Smooth muscle cell (in vitro differentiated cells): ENCODE measurements around the gene SYNE1. TPM values are rescaled to one million over a fixed set of nuclear protein-coding genes. Genes with fewer than 3 reads are reported as not detected.

ENCODE experiments used
- DNase-seq: peaks from one replicate; lab custom pipeline; 2025; ENCODE audit not compliant: unreplicated experiment; lab: John Stamatoyannopoulos, UW
- H2AFZ ChIP-seq: fragments of 200-600 bp; sonication (generic); 2 replicates; pipeline ENCODE4 v1.6.0; 2016; ENCODE audit warnings: antibody characterized with exemption, low read depth, mild to moderate bottlenecking
- H3F3A ChIP-seq: fragments of 200-600 bp; sonication (generic); 2 replicates; pipeline ENCODE4 v1.6.0; 2017; ENCODE audit warnings: antibody characterized with exemption, low read depth
- H3K27ac ChIP-seq: fragments of 200-600 bp; sonication (generic); 2 replicates; pipeline ENCODE4 v1.5.1; 2016; ENCODE audit warnings: low read depth, mild to moderate bottlenecking
- H3K27me3 ChIP-seq: fragments of 200-600 bp; sonication (generic); 2 replicates; pipeline ENCODE4 v1.6.1; 2016; ENCODE audit warnings: low read depth, mild to moderate bottlenecking
- H3K36me3 ChIP-seq: fragments of 200-600 bp; sonication (generic); 2 replicates; pipeline ENCODE4 v1.5.1; 2016; ENCODE audit warnings: low read depth
- H3K4me1 ChIP-seq: fragments of 200-600 bp; sonication (generic); 2 replicates; pipeline ENCODE4 v1.5.1; 2016; ENCODE audit warnings: low read depth
- H3K4me2 ChIP-seq: fragments of 200-600 bp; sonication (generic); 2 replicates; pipeline ENCODE4 v1.6.0; 2016; ENCODE audit warnings: mild to moderate bottlenecking
- H3K4me3 ChIP-seq: fragments of 200-600 bp; sonication (generic); 2 replicates; pipeline ENCODE4 v1.5.1; 2016; ENCODE audit warnings: mild to moderate bottlenecking
- H3K79me2 ChIP-seq: fragments of 200-600 bp; sonication (generic); 2 replicates; pipeline ENCODE4 v1.6.0; 2016; ENCODE audit warnings: low read depth, mild to moderate bottlenecking
- H3K9ac ChIP-seq: fragments of 200-600 bp; sonication (generic); 2 replicates; pipeline ENCODE4 v1.6.0; 2016; ENCODE audit warnings: low read depth
- H3K9me3 ChIP-seq: fragments of 200-600 bp; sonication (generic); replicated peaks from 2 replicates; pipeline ENCODE4 v1.5.1; 2016; ENCODE audit warnings: low read depth
- H4K20me1 ChIP-seq: fragments of 200-600 bp; sonication (generic); 2 replicates; pipeline ENCODE4 v1.6.0; 2016; ENCODE audit warnings: low read depth
- WGBS: methylation state at CpG from one replicate; pipeline ENCODE4 v1.1.7; 2016; ENCODE audit warnings: low lambda C conversion rate; 5-methylcytosine and 5-hydroxymethylcytosine counted together
- polyA plus RNA-seq: library from polyadenylated mRNA; unstranded; fragments of >200 nt; fragmentation: Nextera tagmentation; extraction: Ambion mirVana; gene quantifications from 2 replicates; pipeline ENCODE4 v1.2.1, GENCODE V29; 2016
- total RNA-seq: library from RNA; depleted of rRNA; stranded (reverse); fragments of >200 nt; gene quantifications from 2 replicates; pipeline ENCODE4 v1.2.3, GENCODE V29; 2014
- TF ChIP-seq, protein P1 (sequence below): fragments of 200-600 bp; sonication (generic); IDR thresholded peaks from 2 replicates; pipeline ENCODE4 v1.5.1; 2017; ENCODE audit warnings: borderline replicate concordance, mild to moderate bottlenecking, antibody characterized with exemption; ENCODE audit not compliant: insufficient read depth, poor library complexity, severe bottlenecking

Gene SYNE1
- total and polyA plus RNA-seq, 2 experiments from 2014 or later = 18.2 to 56.2 TPM

GRCh38 chr6:152229330-152229729, 407.8 kb downstream of the SYNE1 start:
- H3K4me2 ChIP-seq = no peak overlapping the region
- H3K27ac ChIP-seq = no peak overlapping the region
- peaks cover 16% of the 10 kb centered on the region for H3K36me3 ChIP-seq
- H2AFZ ChIP-seq = no peak overlapping the region
- H3K9me3 ChIP-seq = no peaks in the 10 kb centered on the region
- peaks cover 5% of the 10 kb centered on the region for H3K4me1 ChIP-seq
- H4K20me1 ChIP-seq = no peaks in the 10 kb centered on the region
- no peaks in the 10 kb centered on the region for H3K27me3 ChIP-seq
- H3K4me3 ChIP-seq = no peak overlapping the region
- H3K9ac ChIP-seq = no peak overlapping the region
- no peak for DNase-seq
- WGBS = 74% methylated on average over 4 of the region's 4 CpGs
- no peaks in the 10 kb centered on the region for H3K79me2 ChIP-seq
- TF ChIP-seq, protein P1, sequence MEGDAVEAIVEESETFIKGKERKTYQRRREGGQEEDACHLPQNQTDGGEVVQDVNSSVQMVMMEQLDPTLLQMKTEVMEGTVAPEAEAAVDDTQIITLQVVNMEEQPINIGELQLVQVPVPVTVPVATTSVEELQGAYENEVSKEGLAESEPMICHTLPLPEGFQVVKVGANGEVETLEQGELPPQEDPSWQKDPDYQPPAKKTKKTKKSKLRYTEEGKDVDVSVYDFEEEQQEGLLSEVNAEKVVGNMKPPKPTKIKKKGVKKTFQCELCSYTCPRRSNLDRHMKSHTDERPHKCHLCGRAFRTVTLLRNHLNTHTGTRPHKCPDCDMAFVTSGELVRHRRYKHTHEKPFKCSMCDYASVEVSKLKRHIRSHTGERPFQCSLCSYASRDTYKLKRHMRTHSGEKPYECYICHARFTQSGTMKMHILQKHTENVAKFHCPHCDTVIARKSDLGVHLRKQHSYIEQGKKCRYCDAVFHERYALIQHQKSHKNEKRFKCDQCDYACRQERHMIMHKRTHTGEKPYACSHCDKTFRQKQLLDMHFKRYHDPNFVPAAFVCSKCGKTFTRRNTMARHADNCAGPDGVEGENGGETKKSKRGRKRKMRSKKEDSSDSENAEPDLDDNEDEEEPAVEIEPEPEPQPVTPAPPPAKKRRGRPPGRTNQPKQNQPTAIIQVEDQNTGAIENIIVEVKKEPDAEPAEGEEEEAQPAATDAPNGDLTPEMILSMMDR = no peak
- peaks cover 9% of the 10 kb centered on the region for H3F3A ChIP-seq

DNA sequence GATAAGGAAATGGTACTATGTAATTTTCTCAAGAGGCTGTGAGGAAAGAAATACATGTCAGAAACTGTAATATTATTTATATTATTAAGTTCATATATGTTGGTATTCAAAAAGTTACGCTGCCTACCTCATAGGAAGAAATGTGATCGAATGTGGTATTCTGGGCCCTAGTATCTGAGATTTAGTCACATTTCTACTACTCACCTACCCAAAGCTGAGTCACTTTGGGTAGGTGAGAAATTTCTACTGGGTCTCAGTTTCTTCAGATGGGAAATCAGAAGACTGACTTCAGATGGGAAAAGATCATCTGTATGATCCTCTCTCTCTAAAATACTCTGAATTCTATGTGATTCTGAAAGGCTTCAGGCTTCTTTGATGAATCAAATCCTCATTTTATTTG, 411.0 kb downstream of the SYNE1 start:
- H3K36me3 ChIP-seq = peaks cover 16% of the 10 kb centered on the region
- no peaks in the 10 kb centered on the region for H3K79me2 ChIP-seq
- no peak overlapping the region for H3K9ac ChIP-seq
- H4K20me1 ChIP-seq = no peaks in the 10 kb centered on the region
- no peak overlapping the region for H3K4me2 ChIP-seq
- H3K9me3 ChIP-seq = no peaks in the 10 kb centered on the region
- WGBS = 100% methylated on average over 2 of the region's 2 CpGs
- TF ChIP-seq, protein P1 = no peak
- DNase-seq = no peak
- H3K27ac ChIP-seq = no peak overlapping the region
- no peak overlapping the region for H2AFZ ChIP-seq
- H3K27me3 ChIP-seq = no peaks in the 10 kb centered on the region
- peaks cover 10% of the 10 kb centered on the region for H3K4me1 ChIP-seq
- H3F3A ChIP-seq = no peaks in the 10 kb centered on the region
- no peak overlapping the region for H3K4me3 ChIP-seq

GRCh38 chr6:152225241-152225934, 411.8 kb downstream of the SYNE1 start:
- no peaks in the 10 kb centered on the region for H3K9me3 ChIP-seq
- no peaks in the 10 kb centered on the region for H3F3A ChIP-seq
- H4K20me1 ChIP-seq = no peaks in the 10 kb centered on the region
- H3K4me1 ChIP-seq = peaks cover 10% of the 10 kb centered on the region
- H3K27me3 ChIP-seq = no peaks in the 10 kb centered on the region
- H3K4me2 ChIP-seq = no peak overlapping the region
- no peak overlapping the region for H3K4me3 ChIP-seq
- no peaks in the 10 kb centered on the region for H3K79me2 ChIP-seq
- 83% methylated on average over 7 of the region's 7 CpGs for WGBS
- no peak overlapping the region for H3K9ac ChIP-seq
- H3K36me3 ChIP-seq = peaks cover 20% of the 10 kb centered on the region
- H3K27ac ChIP-seq = no peak overlapping the region
- no peak for DNase-seq
- TF ChIP-seq, protein P1 = no peak
- no peak overlapping the region for H2AFZ ChIP-seq

DNA sequence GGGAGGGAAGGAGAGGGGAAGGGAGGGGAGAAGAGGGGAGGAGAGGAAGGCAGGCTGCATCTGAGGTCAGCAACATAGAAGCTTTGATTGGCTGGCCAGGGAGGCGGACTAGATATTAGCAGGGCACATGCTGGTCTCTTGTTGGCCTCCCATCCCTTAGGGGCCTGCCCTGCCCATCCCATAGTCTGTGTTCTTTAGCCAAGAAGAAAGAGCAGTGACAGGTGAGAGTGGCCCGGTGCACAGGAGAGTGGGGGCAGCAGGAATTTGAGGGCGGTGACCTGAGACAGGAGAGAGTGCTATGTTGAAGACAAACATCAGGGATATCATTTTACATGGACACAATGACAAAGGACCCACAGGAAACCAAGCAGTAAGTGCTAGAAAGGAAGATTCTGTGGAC, 413.5 kb downstream of the SYNE1 start:
- Histone ChIP-seq H3K27ac (no peak overlapping the region), H3K36me3 (peaks cover 21% of the 10 kb centered on the region)

More for the DNA sequence above, 413.5 kb downstream of the SYNE1 start:
- Histone ChIP-seq H3K4me3 (no peak overlapping the region), H3K79me2 (no peaks in the 10 kb centered on the region), H2AFZ (no peak overlapping the region), H3K4me1 (peaks cover 10% of the 10 kb centered on the region), H3K27me3 (no peaks in the 10 kb centered on the region), H3F3A (no peaks in the 10 kb centered on the region), H3K4me2 (no peak overlapping the region), H3K9me3 (no peaks in the 10 kb centered on the region), H3K9ac (no peak overlapping the region), H4K20me1 (no peaks in the 10 kb centered on the region)
- WGBS = 88% methylated on average over 3 of the region's 3 CpGs
- DNase-seq = no peak
- TF ChIP-seq, protein P1 = no peak
